CD14-positive monocyte (primary cell): ENCODE results near the gene TNFRSF9. TPM values are rescaled to one million over a fixed set of nuclear protein-coding genes. Genes with fewer than 3 reads are reported as not detected.

Experiments used
- DNase-seq, 3 donors: peaks; one replicate each; pipeline ENCODE4 v3.0.0-alpha.2; 2011 to 2022
- H2AFZ ChIP-seq: 2 replicates; pipeline ENCODE4 v1.6.0; 2012; ENCODE audit warnings: mild to moderate bottlenecking, low read depth, low read length, inconsistent platforms; ENCODE audit not compliant: insufficient read depth, poor library complexity, severe bottlenecking
- H3K27ac ChIP-seq, 2 donors: 1 replicate in 1 of 2; 2 replicates in 1 of 2; pipeline ENCODE4 v1.5.1; 2012 to 2013; ENCODE audit warnings: low read length in 2 of 2, control low read depth in 1 of 2, inconsistent platforms in 1 of 2, low read depth in 1 of 2, mild to moderate bottlenecking in 1 of 2
- H3K27me3 ChIP-seq, 2 donors: one replicate each; pipeline versions ENCODE4 v1.6.0 to v1.6.1; 2011 to 2013; ENCODE audit warnings: low read length in 2 of 2; ENCODE audit not compliant: control insufficient read depth in 2 of 2, insufficient read depth in 2 of 2
- H3K36me3 ChIP-seq, 2 donors: replicated peaks in 1 of 2; 1 replicate in 1 of 2; 2 replicates in 1 of 2; pipeline versions ENCODE4 v1.5.1 to v1.6.1; 2012 to 2013; ENCODE audit warnings: low read length in 2 of 2, control low read depth in 1 of 2, inconsistent platforms in 1 of 2, mild to moderate bottlenecking in 1 of 2; ENCODE audit not compliant: insufficient read depth in 2 of 2, control insufficient read depth in 1 of 2
- H3K4me1 ChIP-seq, 2 donors: 1 replicate in 1 of 2; 2 replicates in 1 of 2; pipeline versions ENCODE4 v1.5.1 to v1.6.1; 2012 to 2013; ENCODE audit warnings: low read length in 2 of 2, control low read depth in 1 of 2, inconsistent platforms in 1 of 2, mild to moderate bottlenecking in 1 of 2, moderate library complexity in 1 of 2; ENCODE audit not compliant: insufficient read depth in 2 of 2, control insufficient read depth in 1 of 2
- H3K4me2 ChIP-seq: replicated peaks from 2 replicates; pipeline ENCODE3; 2012; ENCODE audit warnings: low read length, moderate library complexity, mild to moderate bottlenecking; ENCODE audit not compliant: poor library complexity, severe bottlenecking; ENCODE audit errors: extremely low read depth
- H3K4me3 ChIP-seq, 3 experiments: fragments of 200-600 bp in 1 of 3; sonication (generic) in 1 of 3; replicated peaks in 1 of 3; 1 replicate in 2 of 3; 2 replicates in 1 of 3; pipeline ENCODE4 v1.5.1; 2011 to 2013; ENCODE audit warnings: low read length in 3 of 3, mild to moderate bottlenecking in 3 of 3, control low read depth in 2 of 3, low read depth in 2 of 3, inconsistent platforms in 1 of 3, moderate library complexity in 1 of 3
- H3K79me2 ChIP-seq: 2 replicates; pipeline ENCODE4 v1.6.0; 2012; ENCODE audit warnings: mild to moderate bottlenecking, control low read depth, inconsistent platforms, low read length, moderate library complexity; ENCODE audit not compliant: insufficient read depth
- H3K9ac ChIP-seq: 2 replicates; pipeline ENCODE4 v1.6.0; 2017; ENCODE audit warnings: low read length, mild to moderate bottlenecking; ENCODE audit not compliant: insufficient read depth, poor library complexity, severe bottlenecking
- H3K9me3 ChIP-seq, 2 donors: replicated peaks in 1 of 2; 1 replicate in 1 of 2; 2 replicates in 1 of 2; pipeline versions ENCODE4 v1.5.1 to v1.6.1; 2012 to 2013; ENCODE audit warnings: low read length in 2 of 2, control low read depth in 1 of 2; ENCODE audit not compliant: control insufficient read depth in 1 of 2, insufficient read depth in 1 of 2
- H4K20me1 ChIP-seq: 2 replicates; pipeline ENCODE4 v1.6.0; 2012; ENCODE audit warnings: mild to moderate bottlenecking, low read length, control low read depth, moderate library complexity; ENCODE audit not compliant: insufficient read depth
- H3K27ac Mint-ChIP-seq, 7 donors: one replicate each; pipeline ENCODE4 v1.8.0; 2020; ENCODE audit warnings: mild to moderate bottlenecking in 7 of 7, mixed read lengths in 7 of 7, moderate library complexity in 6 of 7, inconsistent platforms in 2 of 7
- H3K27me3 Mint-ChIP-seq, 3 donors: one replicate each; pipeline ENCODE4 v1.8.0; 2021 to 2022; ENCODE audit warnings: low read depth in 3 of 3, mild to moderate bottlenecking in 3 of 3, mixed read lengths in 3 of 3, moderate library complexity in 3 of 3, inconsistent platforms in 1 of 3
- H3K36me3 Mint-ChIP-seq, 2 donors: one replicate each; pipeline ENCODE4 v1.8.0; 2020; ENCODE audit warnings: mixed read lengths in 2 of 2, inconsistent platforms in 1 of 2, mild to moderate bottlenecking in 1 of 2
- H3K4me1 Mint-ChIP-seq: one replicate; pipeline ENCODE4 v1.8.0; 2020; ENCODE audit warnings: mild to moderate bottlenecking, mixed read lengths
- H3K4me3 Mint-ChIP-seq, 2 donors: one replicate each; pipeline ENCODE4 v1.8.0; 2020; ENCODE audit warnings: mild to moderate bottlenecking in 2 of 2, mixed read lengths in 2 of 2, moderate library complexity in 1 of 2
- H3K9me3 Mint-ChIP-seq, 7 donors: one replicate each; pipeline ENCODE4 v1.8.0; 2020 to 2022; ENCODE audit warnings: mixed read lengths in 7 of 7, mild to moderate bottlenecking in 6 of 7, moderate library complexity in 6 of 7, inconsistent platforms in 2 of 7
- CTCF ChIP-seq: fragments of 200-600 bp; IDR thresholded peaks from one replicate; pipeline ENCODE4 v1.8.0; 2022; ENCODE audit warnings: antibody characterized with exemption, mild to moderate bottlenecking
- WGBS: methylation state at CpG from one replicate; pipeline ENCODE4 v1.1.5; 2013; ENCODE audit warnings: missing lambda C conversion rate; ENCODE audit not compliant: insufficient coverage; 5-methylcytosine and 5-hydroxymethylcytosine counted together
- intact Hi-C, 2 donors: fragments of 100-400 bp; cut with micrococcal nuclease; formaldehyde crosslinking; loops; one replicate each; pipeline versions ENCODE4 v1.15.0 to v1.15.1; 2023
- polyA plus RNA-seq, 3 donors: library from polyadenylated mRNA; depleted of rRNA in 1 of 3; unstranded in 2 of 3; stranded (reverse) in 1 of 3; fragments of 300-500 nt in 2 of 3; fragments of >200 nt in 1 of 3; fragmentation: Illumina TruSeq in 2 of 3; gene quantifications; 1 replicate in 2 of 3; 2 replicates in 1 of 3; pipeline ENCODE4 v1.2.3, GENCODE V29; 2012 to 2021

TNFRSF9 gene
- polyA plus RNA-seq, 3 donors, result 1.1 to 2.6 (median 2.6) TPM

GRCh38 chr1:7988576-7988975, 47.9 kb upstream of the TNFRSF9 start:
- H2AFZ ChIP-seq, result no peak overlapping the region
- no peak for TF ChIP-seq CTCF
- no peak overlapping the region for H3K4me3 ChIP-seq
- Mint-ChIP-seq H3K27ac (no peak overlapping the region), H3K4me3 (no peak overlapping the region), H3K36me3 (peaks cover 51 to 65% of the 10 kb centered on the region in 2 donors), H3K9me3 (peaks cover 0 to 3% (median 0%) of the 10 kb centered on the region in 7 donors), H3K4me1 (peaks cover 3% of the 10 kb centered on the region), H3K27me3 (peaks cover 0 to 2% (median 0%) of the 10 kb centered on the region in 3 donors)
- no peak overlapping the region for H3K9ac ChIP-seq
- peak overlapping the region in 1 of 2 donors; percentile 14 for H3K27ac ChIP-seq
- peaks cover 36 to 66% of the 10 kb centered on the region in 2 donors for H3K36me3 ChIP-seq
- DNase-seq, result no peak
- no peaks in the 10 kb centered on the region for H3K9me3 ChIP-seq
- peaks cover under 1% of the 10 kb centered on the region for H4K20me1 ChIP-seq
- intact Hi-C loops, result loop anchor here in 1 of 2 donors (5.0 kb wide), 1 partner anchor 359 kb away; no protein-coding TSS in a partner anchor
- H3K4me2 ChIP-seq, result no peak overlapping the region
- H3K4me1 ChIP-seq, result peaks cover 3 to 6% of the 10 kb centered on the region in 2 donors
- WGBS, result 100% methylated on average over 1 of the region's 1 CpG
- H3K27me3 ChIP-seq, result no peaks in the 10 kb centered on the region
- H3K79me2 ChIP-seq, result no peaks in the 10 kb centered on the region

DNA sequence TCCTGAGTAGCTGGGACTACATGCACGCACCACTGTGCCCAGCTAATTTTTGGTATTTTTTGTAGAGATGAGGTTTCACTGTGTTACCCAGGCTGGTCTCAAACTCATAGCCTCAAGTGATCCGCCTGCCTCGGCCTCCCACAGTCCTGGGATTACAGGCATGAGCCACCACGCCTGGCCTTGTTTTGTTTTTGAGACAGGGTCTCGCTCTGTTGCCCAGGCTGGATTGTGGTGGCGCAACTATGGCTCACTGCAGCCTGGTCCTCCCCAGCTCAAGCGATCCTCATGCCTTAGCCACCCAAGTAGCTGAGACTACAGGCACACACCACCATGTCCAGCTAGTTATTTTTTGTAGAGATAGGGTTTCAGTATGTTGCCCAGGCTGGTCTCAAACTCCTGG, 46.9 kb upstream of the TNFRSF9 start:
- Histone ChIP-seq H3K79me2 (no peaks in the 10 kb centered on the region), H3K9me3 (no peaks in the 10 kb centered on the region), H3K27me3 (no peaks in the 10 kb centered on the region), H3K4me1 (no peaks in the 10 kb centered on the region), H3K27ac (no peak overlapping the region), H3K36me3 (peaks cover 46 to 77% of the 10 kb centered on the region in 2 donors), H4K20me1 (peaks cover 11% of the 10 kb centered on the region), H2AFZ (no peak overlapping the region), H3K4me2 (no peak overlapping the region), H3K9ac (no peak overlapping the region), H3K4me3 (no peak overlapping the region)
- Mint-ChIP-seq H3K27me3 (peaks cover 0 to 2% (median 0%) of the 10 kb centered on the region in 3 donors), H3K4me1 (peaks cover under 1% of the 10 kb centered on the region), H3K27ac (no peak overlapping the region), H3K36me3 (peaks cover 60 to 76% of the 10 kb centered on the region in 2 donors), H3K9me3 (peaks cover 0 to 3% (median 0%) of the 10 kb centered on the region in 7 donors), H3K4me3 (no peak overlapping the region)
- no peak for TF ChIP-seq CTCF
- WGBS, result 97% methylated on average over 6 of the region's 7 CpGs
- DNase-seq, result no peak
- intact Hi-C loops, result loop anchor here in 1 of 2 donors (5.0 kb wide), 1 partner anchor 360 kb away; no protein-coding TSS in a partner anchor
